ENCODE measurements around the gene FOXN3.

FOXN3 gene

DNA sequence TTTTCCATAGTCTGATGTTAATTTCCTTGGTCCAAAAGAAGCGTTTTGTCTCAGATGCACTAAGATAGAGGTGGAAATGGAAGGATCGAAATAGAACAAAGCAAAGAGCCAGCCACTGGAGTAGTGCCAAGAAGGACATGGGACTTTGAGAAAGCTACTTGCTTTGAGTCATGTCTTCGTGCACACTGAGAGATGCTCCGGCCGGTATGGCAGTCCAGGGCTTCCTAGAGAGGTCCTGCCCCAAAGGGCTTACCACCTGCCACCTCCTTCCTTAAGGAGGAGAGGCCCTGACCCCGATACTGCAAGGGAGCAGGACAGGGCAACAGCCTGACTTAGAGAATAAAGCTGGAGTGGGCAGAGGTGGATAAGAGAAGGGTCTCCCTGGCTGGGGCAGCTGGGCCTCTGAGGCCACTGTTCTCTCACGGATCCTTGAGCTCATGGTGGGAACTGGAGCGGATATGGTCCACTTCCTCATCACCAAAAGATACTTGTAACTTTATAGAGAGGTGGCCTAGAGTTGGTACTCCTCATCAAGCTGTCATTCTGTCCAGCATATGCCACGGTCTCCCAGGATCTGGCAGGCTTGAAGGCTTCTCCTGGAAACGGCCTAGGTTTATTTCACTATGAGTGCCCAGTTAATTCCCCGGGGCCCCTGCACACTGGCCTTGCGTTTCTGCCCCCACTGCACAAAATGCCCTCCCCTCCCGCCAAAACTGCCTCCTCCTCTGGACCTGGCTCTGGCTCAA is 57.4 kb downstream of the FOXN3 start:
- DNase-seq = no peak

DNA sequence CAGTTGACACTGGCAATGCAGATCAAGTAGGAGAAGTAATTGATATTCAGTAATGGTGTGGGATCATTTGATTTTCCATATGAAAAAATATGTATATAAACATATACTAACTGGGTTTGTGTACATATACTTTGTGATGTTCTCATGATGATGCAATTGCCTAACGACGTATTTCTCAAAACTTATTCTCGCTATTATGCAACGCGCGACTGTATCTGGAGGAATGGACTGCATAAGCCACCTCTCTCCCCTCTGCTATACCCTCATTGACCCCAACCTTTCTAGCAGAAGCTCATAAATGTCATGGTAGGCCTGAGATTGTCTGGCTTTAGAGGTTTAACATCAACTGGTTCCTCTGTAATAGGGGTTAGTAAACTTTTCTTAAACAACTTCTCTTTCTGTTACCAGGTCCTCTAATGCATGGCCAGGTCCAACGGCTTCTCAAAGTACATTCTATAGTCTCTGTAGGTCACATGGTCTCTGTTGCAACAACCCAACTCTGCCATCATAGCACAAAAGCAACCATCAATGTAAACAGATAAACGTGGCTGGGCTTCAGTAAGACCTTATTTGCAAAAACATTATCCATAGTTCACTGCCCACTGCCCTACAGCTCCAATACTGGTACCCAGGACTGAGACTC is 59.3 kb downstream of the FOXN3 start:
- no peak for DNase-seq

DNA sequence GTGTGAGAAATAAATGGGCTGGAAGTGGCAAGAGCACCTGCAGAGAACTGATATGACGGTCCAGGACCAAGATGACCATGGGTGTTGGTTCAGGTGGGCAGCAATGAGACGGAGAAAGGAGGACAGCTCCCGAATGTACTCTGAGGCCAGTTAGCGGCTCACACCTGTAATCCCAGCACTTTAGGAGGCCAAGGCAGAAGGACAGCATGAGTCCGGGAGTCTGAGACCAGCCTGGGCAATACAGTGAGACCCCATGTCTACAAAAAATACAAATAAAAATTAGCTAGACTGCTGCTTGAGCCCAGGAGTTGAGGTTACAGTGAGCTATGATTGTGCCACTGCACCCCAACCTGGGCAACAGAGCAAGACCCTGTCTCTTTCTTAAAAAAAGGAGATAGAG is 60.1 kb downstream of the FOXN3 start:
- no peak for DNase-seq

DNA sequence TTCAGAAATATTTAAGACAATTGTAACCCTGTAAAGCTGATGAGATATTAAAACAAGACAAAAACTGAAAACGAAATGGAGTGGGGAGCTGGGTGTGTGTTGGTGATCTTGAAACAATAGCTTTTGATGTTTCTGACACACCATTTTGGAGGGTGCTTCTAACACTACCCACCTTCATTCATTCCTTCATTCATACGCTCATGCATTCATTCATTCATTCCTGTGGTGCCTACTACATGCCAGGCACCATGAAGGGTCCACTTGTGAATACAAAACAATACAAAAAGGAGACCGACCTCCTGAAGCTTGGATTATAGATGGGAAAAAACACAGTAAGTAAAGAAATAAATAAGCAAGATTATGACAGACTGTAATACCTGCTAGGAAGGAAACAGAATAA is 60.5 kb downstream of the FOXN3 start:
- no peak for DNase-seq

DNA sequence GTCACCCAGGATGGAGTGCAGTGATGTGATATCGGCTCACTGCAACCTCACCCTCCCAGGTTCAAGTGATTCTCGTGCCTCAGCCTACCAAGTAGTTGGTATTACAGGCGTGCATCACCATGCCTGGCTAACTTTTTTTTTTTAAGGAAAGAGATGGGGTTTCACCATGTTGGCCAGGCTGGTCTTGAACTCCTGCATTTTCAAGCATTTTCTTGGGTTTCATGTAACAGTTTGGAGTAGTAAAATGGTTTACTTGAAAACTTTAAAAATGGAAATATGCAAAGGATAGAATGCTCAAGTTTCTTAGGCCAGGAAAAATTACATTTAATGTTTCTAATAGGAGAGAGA is 63.3 kb downstream of the FOXN3 start:
- DNase-seq = no peak

DNA sequence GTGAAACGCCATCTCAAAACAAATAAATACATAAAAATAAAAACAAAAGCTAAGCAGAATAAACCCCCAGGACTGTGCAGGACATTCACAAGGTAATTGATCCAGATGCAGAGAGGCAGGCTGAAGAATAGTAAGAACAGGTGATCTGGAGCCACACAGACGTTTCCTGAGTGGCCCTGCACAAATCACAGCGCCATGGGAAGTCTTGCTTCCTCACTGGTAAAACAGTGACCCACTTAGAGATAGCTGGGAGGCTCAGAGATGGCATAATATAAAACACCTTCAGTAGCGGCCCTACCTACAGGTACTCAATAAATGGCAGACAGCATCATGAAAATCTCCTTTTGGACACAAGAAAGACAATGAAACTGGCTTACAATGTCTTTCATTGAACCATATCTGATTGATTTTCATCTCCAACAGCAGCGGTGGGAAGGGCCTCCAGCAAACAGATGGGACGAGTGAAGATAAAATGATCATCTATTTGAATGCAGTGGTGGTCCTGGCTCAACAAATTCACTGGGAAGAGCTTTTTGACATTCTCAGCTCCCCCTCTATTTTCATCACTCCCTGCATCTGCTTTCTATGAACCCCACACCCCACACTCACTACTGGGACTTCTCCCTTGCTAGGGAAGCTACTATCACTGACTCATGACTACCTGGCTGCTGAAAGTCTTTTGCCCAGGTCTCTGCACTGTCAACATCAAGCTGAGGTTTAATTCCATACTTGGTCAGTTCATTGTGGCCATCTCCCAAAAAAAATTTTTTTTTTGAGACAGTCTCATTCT is 63.9 kb downstream of the FOXN3 start:
- DNase-seq = no peak

DNA sequence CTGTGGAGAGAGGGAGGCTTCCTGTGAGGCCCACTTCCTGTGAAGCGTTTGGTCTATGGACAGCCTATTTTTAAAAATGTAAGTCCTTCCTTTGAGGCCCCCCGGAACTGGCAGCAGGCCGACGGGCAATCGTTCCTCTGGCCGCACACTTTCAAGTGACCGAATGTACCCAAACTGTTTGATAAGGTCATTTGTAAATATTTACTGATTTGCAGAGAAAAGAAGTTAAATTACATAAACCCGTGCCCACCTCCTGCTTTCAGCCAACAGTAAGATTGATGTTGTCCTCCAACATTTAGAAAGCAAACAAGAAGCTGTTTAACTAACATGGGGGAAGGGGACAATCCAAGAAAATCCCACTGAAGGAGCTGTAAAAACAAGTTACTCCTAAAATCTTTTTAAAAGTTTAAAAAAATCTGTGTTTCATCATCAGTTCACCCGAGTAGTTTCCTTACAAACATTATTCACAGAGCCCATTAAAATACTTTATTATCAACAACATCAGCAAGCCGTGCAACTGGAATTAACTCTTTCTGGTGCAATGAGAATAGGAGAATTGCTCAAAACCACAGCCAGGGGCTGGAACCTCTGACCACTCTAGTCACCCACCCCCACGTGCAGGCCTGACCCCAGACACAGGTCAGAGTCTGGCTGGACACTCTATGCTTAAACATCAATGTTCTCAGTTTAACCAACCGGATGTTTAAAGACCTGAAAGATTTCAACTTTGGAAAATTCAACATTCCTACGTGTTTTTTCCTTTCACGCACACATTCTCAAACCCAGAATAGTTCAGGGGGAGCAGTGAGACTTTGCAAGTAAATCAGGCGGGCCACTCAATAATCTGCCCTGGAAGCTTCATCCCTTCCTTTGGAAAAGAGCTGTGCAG is 65.3 kb downstream of the FOXN3 start:
- peak; percentile 17 to 20 for DNase-seq

DNA sequence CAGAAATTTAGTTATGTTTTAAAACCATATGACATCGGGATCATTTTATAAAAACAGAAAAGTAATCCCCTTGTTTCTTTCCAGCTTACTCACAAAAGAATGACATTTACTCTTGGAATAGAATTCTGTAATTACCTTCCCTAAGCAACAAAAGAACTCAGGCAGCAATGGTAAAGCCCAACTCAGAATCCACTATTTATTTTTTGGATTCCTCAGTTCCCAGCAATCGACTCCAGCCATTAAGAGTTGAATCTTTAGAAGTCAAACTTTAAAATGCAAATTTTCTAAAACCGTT is 65.9 kb downstream of the FOXN3 start:
- no peak for DNase-seq

DNA sequence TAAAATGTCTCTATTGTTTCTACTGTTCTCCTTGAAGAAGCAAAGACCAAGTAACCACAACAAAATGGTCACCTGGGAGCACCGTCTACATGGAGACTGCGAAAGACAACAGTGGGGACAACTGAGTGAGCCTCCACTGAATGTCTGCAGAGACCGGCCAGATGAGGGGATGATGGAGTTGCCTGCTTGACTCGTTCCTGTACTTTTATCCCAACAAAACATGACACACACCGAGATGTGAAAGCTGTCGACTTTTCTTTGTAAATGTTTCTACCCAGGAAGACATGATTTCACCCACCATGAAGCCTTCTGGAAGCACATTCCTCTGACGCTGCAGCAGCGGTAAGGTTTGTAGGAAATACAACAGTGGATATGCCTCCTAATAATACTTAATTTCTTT is 66.9 kb downstream of the FOXN3 start:
- no peak for DNase-seq

DNA sequence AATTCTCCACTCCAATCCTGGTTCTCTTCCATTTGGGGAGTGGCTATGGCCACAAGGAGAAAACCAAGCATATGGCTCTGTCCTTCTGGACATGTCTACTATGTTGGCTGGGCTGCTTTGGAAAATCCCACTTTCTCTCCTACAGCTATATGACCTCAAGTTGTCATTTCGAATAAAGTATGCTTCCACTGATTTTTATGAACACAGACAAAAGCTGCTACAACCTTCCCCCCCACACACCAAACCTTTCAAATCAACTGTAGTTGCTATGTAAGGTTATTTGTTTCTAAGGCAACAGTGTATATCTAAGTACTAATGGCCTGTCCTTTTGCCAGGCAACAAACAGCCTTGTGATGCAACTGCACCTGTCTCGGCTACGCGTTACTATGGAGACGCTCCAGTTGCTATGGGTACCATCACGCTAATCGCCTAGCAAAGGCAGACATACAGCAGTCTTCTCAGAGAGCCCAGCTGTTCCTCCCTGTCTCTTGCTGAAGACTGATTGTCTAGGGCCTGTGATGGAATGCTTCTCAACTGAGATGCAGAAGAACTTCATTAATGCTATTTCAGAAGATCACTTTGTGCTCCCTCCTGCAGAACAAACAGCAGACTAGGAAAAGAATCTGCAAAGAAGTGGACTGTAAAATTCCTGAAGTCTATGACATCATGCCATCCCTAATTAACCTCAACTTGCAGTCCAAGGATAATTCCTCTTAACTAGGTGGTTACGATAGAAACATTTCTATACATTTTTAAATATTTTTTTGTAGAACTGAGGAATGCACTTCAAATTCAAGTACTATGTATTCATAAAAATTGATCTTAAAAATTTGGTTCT is 67.6 kb downstream of the FOXN3 start:
- DNase-seq = peak in 1 of 2 donors; percentile 52

DNA sequence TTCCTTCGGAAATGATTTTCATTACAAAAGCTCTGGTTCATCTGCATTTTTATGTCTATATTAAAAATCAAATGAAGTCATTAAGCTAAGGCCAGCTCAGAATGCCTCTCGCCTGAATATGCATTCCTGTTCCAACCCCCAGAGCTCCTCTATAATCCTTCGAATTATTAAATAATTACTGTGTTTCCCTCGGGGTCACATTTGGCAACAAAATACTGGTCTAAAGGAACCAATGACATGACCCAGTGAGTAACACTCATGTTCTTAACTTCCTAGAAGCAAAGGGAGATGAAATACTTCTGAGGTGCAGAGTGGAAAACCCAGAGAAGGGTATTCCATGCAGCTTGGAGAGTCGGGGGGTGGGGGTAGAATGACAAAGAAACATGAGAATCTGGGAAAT is 68.3 kb downstream of the FOXN3 start:
- no peak for DNase-seq

DNA sequence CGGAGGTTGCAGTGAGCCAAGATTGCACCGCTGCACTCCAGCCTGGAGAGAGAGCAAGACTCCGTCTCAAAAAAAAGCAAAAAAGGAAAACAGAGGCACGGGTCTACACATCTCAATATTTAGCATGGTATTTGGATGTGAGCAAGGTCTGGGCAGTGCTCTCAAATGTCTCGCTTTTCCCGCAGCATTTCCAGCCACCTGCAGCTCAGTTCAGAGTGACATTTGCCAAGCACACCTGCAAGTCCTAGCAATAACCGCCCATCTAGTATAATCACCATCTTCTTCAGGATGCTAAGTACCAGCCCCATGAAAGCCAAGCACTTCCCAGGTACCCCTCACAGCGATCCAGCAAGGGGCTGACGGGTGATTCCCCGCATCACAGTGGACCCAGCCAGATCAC is 69.1 kb downstream of the FOXN3 start:
- no peak for DNase-seq

DNA sequence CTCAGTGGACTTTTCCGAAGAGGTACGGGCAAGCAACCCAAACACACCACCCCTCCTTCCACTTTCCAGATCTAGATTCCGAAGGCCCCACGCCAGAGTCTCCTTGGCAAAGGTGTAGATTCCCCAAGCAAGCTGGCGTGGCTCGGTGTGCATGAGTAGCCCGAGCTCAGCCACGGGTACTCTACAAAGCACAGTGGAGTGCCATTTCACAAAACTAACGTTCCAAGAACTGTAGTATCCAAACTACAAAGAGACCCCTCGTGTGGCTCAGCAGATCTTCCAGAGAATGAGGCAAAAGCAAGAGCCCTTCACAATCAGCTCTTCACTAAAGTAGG is 72.1 kb downstream of the FOXN3 start:
- DNase-seq = no peak

DNA sequence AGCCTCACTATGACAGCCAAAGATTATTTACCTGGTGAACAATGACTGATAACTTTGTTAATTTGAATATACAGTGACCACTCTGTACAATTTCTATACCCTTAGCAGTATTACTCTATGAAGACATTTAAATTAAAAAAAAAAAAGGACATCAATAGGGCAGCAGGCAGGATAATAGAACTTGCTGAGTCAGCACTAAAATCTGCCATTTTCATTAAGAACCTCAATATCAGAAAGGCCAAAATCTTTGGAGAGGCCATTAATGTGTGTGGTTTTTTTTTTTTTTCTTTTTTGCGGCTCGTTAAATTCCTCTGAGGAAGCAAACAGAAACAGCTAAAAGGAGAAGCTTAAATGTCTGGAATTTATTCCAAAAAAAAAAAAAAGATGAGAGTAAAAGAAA is 73.7 kb downstream of the FOXN3 start:
- no peak for DNase-seq

DNA sequence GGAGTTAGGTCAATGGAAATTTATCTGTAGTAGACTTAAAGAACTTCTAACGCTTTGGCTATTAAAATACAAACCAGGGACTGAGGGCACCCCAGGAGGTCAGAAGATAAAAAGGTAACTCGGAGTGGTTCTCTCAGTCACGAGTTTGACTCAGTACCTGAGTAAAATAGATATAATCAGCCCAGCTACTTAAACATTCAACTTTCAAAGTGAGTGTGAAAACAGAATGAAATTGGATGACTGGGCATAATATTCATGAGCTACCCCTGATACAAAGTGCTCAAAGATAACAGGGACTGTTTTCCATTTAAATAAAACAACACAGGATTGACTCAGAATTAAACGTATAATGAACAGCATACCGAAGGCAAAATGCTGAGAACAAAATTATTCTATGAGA is 75.0 kb downstream of the FOXN3 start:
- no peak for DNase-seq

DNA sequence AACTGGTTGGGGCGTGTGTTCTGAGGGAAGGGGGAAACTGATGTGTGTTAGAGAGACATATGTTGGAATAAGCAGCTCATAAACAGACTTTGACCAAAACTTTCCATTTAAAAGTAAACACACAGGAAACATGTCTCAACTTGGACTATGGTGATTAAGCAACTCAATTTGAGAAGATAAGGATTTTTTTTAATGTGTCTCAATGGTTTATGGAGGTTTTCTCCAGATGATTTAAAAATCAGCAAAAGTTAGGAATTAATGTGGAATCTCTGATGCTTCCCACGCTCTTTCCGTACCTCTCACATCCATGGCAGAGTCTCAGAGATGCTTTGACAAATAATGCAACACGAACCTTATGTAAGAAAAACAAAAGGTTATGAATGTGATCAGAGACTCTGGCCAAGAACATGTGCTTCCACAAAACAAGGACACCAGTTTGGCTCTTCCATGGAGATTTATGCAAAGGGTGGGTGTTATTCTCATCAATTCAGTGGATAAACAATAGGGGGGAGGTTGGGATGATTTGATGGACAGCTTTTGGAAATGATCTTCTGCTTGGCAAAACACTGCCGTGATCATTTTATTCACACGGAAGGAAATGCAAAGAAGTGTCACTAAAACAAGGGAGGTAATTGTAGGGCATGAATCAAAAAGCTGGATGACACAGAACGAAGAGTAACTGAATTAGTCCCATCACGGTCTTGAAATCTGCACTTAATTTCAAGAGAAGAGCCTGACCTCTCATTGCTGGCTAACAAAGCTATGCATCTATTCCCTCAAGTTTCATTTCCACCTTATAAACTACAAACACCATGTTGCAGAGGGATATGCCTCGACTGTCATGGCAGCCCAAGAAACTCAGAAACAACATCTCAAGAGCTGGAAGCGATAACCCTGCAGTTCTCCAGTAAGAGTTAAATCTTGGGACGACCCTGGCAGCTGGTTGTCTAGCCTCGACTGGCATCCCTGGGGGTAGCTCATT is 76.5 kb downstream of the FOXN3 start:
- no peak for DNase-seq

DNA sequence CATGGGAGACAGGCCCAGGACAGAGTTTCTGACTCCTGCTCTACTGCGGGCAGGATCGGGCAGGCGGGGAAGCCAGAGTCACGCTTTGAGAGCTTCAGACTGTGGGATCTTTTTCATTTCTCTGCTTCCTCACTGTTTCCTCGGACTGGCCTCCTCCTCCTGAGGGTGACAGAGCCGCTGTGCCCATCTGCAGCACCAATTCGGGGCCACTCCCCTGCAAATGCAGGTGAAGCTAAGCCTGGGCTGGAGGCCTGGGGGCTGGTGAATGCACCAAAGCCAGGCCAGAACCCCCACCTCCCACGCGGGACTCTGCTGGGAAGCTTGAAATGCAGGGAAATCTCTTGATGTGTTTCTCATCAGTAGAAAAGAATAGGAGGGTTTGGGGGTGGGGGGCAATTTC is 77.5 kb downstream of the FOXN3 start:
- DNase-seq = no peak

DNA sequence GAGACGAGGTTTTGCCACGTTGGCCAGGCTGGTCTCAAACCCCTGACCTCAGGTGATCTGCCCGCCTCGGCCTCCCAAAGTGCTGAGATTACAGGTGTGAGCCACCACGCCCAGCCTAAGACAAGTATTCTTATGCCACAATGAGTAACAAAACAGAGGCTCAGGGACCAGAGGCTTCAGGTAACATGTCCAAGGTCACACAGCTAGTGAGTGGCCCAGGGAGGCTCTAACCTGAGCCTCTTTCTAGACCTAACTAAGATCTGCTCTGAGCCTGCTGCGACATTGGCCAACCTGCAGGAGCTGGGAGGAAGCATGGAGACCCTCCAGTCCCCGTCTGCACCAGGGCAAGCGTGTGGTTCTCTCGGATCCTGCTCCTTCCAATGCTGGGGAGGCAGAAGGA is 77.9 kb downstream of the FOXN3 start:
- DNase-seq = no peak

DNA sequence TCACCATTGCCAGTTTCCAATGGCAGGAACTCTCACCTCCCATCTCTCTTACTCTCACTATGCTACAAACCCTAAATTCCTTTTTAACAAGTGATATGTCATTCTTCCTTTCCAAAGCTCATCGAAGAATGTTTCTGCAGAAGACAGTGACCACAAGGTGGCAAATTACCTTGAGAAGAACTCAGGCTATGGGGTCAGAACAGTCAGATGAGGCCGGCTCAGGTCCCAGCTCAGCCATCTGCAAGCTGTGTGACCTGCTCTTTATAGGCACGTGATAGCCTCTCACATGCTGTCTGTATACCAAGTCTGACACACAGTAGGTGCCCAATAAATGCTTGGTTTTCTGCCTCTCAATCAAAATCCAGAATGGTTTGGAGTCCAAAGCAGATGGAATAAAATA is 80.7 kb downstream of the FOXN3 start:
- peak in 1 of 2 donors; percentile 17 for DNase-seq

DNA sequence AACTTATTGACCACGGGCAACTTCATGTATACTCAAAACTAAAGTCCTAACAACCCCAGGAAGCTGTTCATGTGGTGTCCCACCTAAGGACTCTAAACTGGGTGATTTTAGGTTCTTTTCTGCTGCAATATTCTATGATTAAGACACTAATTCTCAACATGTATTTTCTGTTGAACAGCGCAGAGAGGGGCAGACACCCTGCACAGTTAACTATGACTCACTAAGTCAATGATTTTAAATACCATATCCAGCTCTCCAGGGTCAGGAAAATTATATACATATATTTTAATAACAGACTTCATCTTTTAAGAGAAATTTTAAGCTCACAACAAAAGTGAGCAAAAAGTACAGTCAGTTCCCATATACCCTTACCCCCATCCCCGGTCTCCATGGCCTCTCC is 85.0 kb downstream of the FOXN3 start:
- no peak for DNase-seq

DNA sequence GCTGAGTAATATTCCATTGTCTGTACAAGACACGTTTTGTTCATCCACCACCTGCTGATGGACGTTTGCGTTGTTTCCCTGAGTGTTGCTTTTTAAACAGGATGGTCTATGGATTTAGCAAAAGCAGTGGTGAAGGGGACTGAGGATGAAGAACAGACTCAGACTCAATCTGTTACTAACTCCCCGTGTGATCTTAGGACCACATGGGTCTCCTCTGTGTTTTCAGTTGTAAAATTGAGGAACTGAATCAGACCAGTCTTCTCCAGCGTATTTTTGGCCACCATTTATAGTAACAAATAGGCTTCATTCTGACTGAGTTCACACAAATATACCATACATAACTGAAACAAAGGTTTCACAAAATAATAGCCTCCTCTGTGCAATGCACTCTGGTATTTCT is 85.6 kb downstream of the FOXN3 start:
- no peak for DNase-seq
